Measurements from ENCODE around the gene EPHB3. TPM values are rescaled to one million over a fixed set of nuclear protein-coding genes. Genes with fewer than 3 reads are reported as not detected.

The EPHB3 gene
- total and polyA plus RNA-seq, 2 experiments from 2014 or later = 142 to 170 TPM

- Histone ChIP-seq H3K36me3 (no peaks in the 10 kb centered on the region), H3K27me3 (no peaks in the 10 kb centered on the region), H3K27ac (no peak overlapping the region), H3K4me3 (no peak overlapping the region), H3K4me1 (ENCODE audit: low read depth) (peaks cover 29% of the 10 kb centered on the region), H3K9me3 (ENCODE audit: low read depth) (no peaks in the 10 kb centered on the region)
- TF ChIP-seq CTCF (IDR thresholded peaks at IDR 0.05; ENCODE audit: low read depth, low read length) = no peak
- no peak for DNase-seq (ENCODE audit: low read depth in 1 of 2, low spot score in 1 of 2)
Observed at GRCh38 chr3:184557348-184557950, 4.1 kb upstream of the EPHB3 start.

GRCh38 chr3:184558726-184559125 is 2.9 kb upstream of the EPHB3 start:
- Histone ChIP-seq H3K36me3 (no peaks in the 10 kb centered on the region), H3K4me1 (ENCODE audit: low read depth) (peaks cover 29% of the 10 kb centered on the region), H3K4me3 (no peak overlapping the region), H3K27ac (no peak overlapping the region), H3K27me3 (no peaks in the 10 kb centered on the region), H3K9me3 (ENCODE audit: low read depth) (no peaks in the 10 kb centered on the region)
- no peak for DNase-seq (ENCODE audit: low read depth in 1 of 2, low spot score in 1 of 2)
- no peak for TF ChIP-seq CTCF (IDR thresholded peaks at IDR 0.05; ENCODE audit: low read depth, low read length)

GRCh38 chr3:184559336-184559735 is 2.2 kb upstream of the EPHB3 start:
- Histone ChIP-seq H3K27me3 (no peaks in the 10 kb centered on the region), H3K9me3 (ENCODE audit: low read depth) (no peaks in the 10 kb centered on the region), H3K4me1 (ENCODE audit: low read depth) (peaks cover 29% of the 10 kb centered on the region), H3K27ac (no peak overlapping the region), H3K4me3 (no peak overlapping the region), H3K36me3 (no peaks in the 10 kb centered on the region)
- TF ChIP-seq CTCF (IDR thresholded peaks at IDR 0.05; ENCODE audit: low read depth, low read length) = no peak
- DNase-seq (ENCODE audit: low read depth in 1 of 2, low spot score in 1 of 2) = no peak

GRCh38 chr3:184560531-184560930 is 1.1 kb upstream of the EPHB3 start:
- no peak overlapping the region for H3K27ac ChIP-seq
- H3K27me3 ChIP-seq = no peaks in the 10 kb centered on the region
- H3K4me1 ChIP-seq (ENCODE audit: low read depth) = peaks cover 35% of the 10 kb centered on the region
- H3K36me3 ChIP-seq = no peaks in the 10 kb centered on the region
- H3K9me3 ChIP-seq (ENCODE audit: low read depth) = no peaks in the 10 kb centered on the region
- no peak overlapping the region for H3K4me3 ChIP-seq
- no peak for DNase-seq (ENCODE audit: low read depth in 1 of 2, low spot score in 1 of 2)
- TF ChIP-seq CTCF (IDR thresholded peaks at IDR 0.05; ENCODE audit: low read depth, low read length) = no peak

GRCh38 chr3:184561913-184562877 is 610 bp downstream of the EPHB3 start:
- Histone ChIP-seq H3K27me3 (no peaks in the 10 kb centered on the region), H3K36me3 (no peaks in the 10 kb centered on the region), H3K4me1 (ENCODE audit: low read depth) (peaks cover 39% of the 10 kb centered on the region), H3K4me3 (peak overlapping the region; percentile 98), H3K9me3 (ENCODE audit: low read depth) (no peaks in the 10 kb centered on the region), H3K27ac (peak overlapping the region; percentile 80)
- TF ChIP-seq CTCF (IDR thresholded peaks at IDR 0.05; ENCODE audit: low read depth, low read length) = no peak
- DNase-seq (ENCODE audit: low read depth in 1 of 2, low spot score in 1 of 2) = no peak

All from cardiac muscle cell (in vitro differentiated cells and primary cell).